Natural killer cell (primary cell): ENCODE data around the gene TAX1BP1. TPM values are rescaled to one million over a fixed set of nuclear protein-coding genes. Genes with fewer than 3 reads are reported as not detected.

Source experiments
- ATAC-seq, 3 donors: fragments of 150-1000 bp in 2 of 3; fragments of 200-7000 bp in 1 of 3; cut with Tn5 transposase; 1 replicate in 1 of 3; 2 replicates in 2 of 3; pipeline ENCODE4 v1.10.0; 2021; ENCODE audit warnings: mild to moderate bottlenecking in 2 of 3, moderate library complexity in 2 of 3
- DNase-seq, 2 donors: peaks; one replicate each; pipeline versions ENCODE4 v3.0.0 to v3.0.0-alpha.2; 2013 to 2021; ENCODE audit warnings: mixed read lengths in 1 of 2
- H3K27ac ChIP-seq: one replicate; pipeline ENCODE4 v1.5.1; 2013; ENCODE audit warnings: mild to moderate bottlenecking, low read length
- H3K27me3 ChIP-seq: one replicate; pipeline ENCODE4 v1.6.1; 2013; ENCODE audit warnings: low read length; ENCODE audit not compliant: control insufficient read depth, insufficient read depth
- H3K36me3 ChIP-seq: one replicate; pipeline ENCODE4 v1.6.1; 2013; ENCODE audit warnings: low read length; ENCODE audit not compliant: control insufficient read depth, insufficient read depth
- H3K4me1 ChIP-seq: one replicate; pipeline ENCODE4 v1.6.1; 2013; ENCODE audit warnings: low read length; ENCODE audit not compliant: control insufficient read depth, insufficient read depth
- H3K4me3 ChIP-seq: one replicate; pipeline ENCODE4 v1.5.1; 2013; ENCODE audit warnings: low read length
- H3K9me3 ChIP-seq: one replicate; pipeline ENCODE4 v1.6.1; 2013; ENCODE audit warnings: low read length; ENCODE audit not compliant: control insufficient read depth, insufficient read depth
- H3K27ac Mint-ChIP-seq, 2 donors: one replicate each; pipeline ENCODE4 v1.8.0; 2022; ENCODE audit warnings: mild to moderate bottlenecking in 2 of 2, mixed read lengths in 2 of 2, moderate library complexity in 1 of 2
- H3K27me3 Mint-ChIP-seq, 2 donors: one replicate each; pipeline ENCODE4 v1.8.0; 2022; ENCODE audit warnings: low read depth in 2 of 2, mixed read lengths in 2 of 2
- H3K36me3 Mint-ChIP-seq: one replicate; pipeline ENCODE4 v1.8.0; 2022; ENCODE audit warnings: mixed read lengths
- H3K4me1 Mint-ChIP-seq, 2 donors: one replicate each; pipeline ENCODE4 v1.8.0; 2022; ENCODE audit warnings: mixed read lengths in 2 of 2
- H3K4me3 Mint-ChIP-seq: one replicate; pipeline ENCODE4 v1.8.0; 2022; ENCODE audit warnings: mild to moderate bottlenecking, moderate library complexity, mixed read lengths
- H3K9me3 Mint-ChIP-seq, 2 donors: one replicate each; pipeline ENCODE4 v1.8.0; 2022; ENCODE audit warnings: mixed read lengths in 2 of 2
- CTCF ChIP-seq: fragments of 200-600 bp; IDR thresholded peaks from one replicate; pipeline ENCODE4 v1.8.0; 2022; ENCODE audit warnings: antibody characterized with exemption
- WGBS: methylation state at CpG from one replicate; pipeline ENCODE4 v1.1.7; 2013; ENCODE audit warnings: missing lambda C conversion rate; ENCODE audit not compliant: insufficient coverage; 5-methylcytosine and 5-hydroxymethylcytosine counted together
- intact Hi-C: fragments of 100-400 bp; cut with micrococcal nuclease; formaldehyde crosslinking; loops from one replicate; pipeline ENCODE4 v1.14.2; 2022
- total RNA-seq, 4 donors: library from RNA; stranded (reverse); fragments of 120-200 nt in 1 of 4; gene quantifications; one replicate each; pipeline versions ENCODE4 v1.2.3 to v1.2.4, GENCODE V29; 2013 to 2022

Gene TAX1BP1
- total RNA-seq, 3 donors from 2014 or later (not counting 1 experiment from before 2014, with no cell fraction given) = 135 to 158 (median 150) TPM

GRCh38 chr7:27870595-27870994 is 130.6 kb downstream of the TAX1BP1 start:
- WGBS = 93% methylated on average over 5 of the region's 5 CpGs
- DNase-seq (no peak), ATAC-seq (no peak)
- no peak overlapping the region for H3K27ac ChIP-seq
- H3K27ac Mint-ChIP-seq = peak overlapping the region; percentile 69 to 76
- H3K4me3 ChIP-seq = no peak overlapping the region
- no peaks in the 10 kb centered on the region for H3K36me3 Mint-ChIP-seq
- H3K9me3 Mint-ChIP-seq = no peaks in the 10 kb centered on the region
- H3K36me3 ChIP-seq = no peaks in the 10 kb centered on the region
- no peaks in the 10 kb centered on the region for H3K27me3 ChIP-seq
- peaks cover 8% of the 10 kb centered on the region for H3K4me1 ChIP-seq
- intact Hi-C loops = no loop called here
- no peak for TF ChIP-seq CTCF
- no peaks in the 10 kb centered on the region for H3K9me3 ChIP-seq
- no peaks in the 10 kb centered on the region for H3K27me3 Mint-ChIP-seq
- no peak overlapping the region for H3K4me3 Mint-ChIP-seq
- peaks cover 82 to 84% of the 10 kb centered on the region in 2 donors for H3K4me1 Mint-ChIP-seq

- 98% methylated on average over 3 of the region's 3 CpGs for WGBS
- ATAC-seq = no peak
- intact Hi-C loops = no loop called here
- H3K4me3 Mint-ChIP-seq = no peak overlapping the region
- DNase-seq = no peak
- Histone ChIP-seq H3K36me3 (no peaks in the 10 kb centered on the region), H3K4me1 (peaks cover 8% of the 10 kb centered on the region), H3K9me3 (no peaks in the 10 kb centered on the region), H3K27ac (no peak overlapping the region), H3K4me3 (no peak overlapping the region), H3K27me3 (no peaks in the 10 kb centered on the region)
- no peaks in the 10 kb centered on the region for H3K36me3 Mint-ChIP-seq
- H3K27ac Mint-ChIP-seq = peak overlapping the region in 1 of 2 donors; percentile 69
- TF ChIP-seq CTCF = no peak
- no peaks in the 10 kb centered on the region for H3K9me3 Mint-ChIP-seq
- peaks cover 80 to 85% of the 10 kb centered on the region in 2 donors for H3K4me1 Mint-ChIP-seq
- no peaks in the 10 kb centered on the region for H3K27me3 Mint-ChIP-seq
Observed at GRCh38 chr7:27871086-27871485, 131.1 kb downstream of the TAX1BP1 start.

- WGBS = 86% methylated on average over 6 of the region's 6 CpGs
- no peak for DNase-seq
- no peaks in the 10 kb centered on the region for H3K36me3 Mint-ChIP-seq
- no peaks in the 10 kb centered on the region for H3K36me3 ChIP-seq
- no peak overlapping the region for H3K4me3 Mint-ChIP-seq
- TF ChIP-seq CTCF = no peak
- no peaks in the 10 kb centered on the region for H3K9me3 Mint-ChIP-seq
- no peaks in the 10 kb centered on the region for H3K9me3 ChIP-seq
- peaks cover 4% of the 10 kb centered on the region for H3K4me1 ChIP-seq
- no peak overlapping the region for H3K27ac ChIP-seq
- no peak for ATAC-seq
- H3K4me3 ChIP-seq = no peak overlapping the region
- H3K27ac Mint-ChIP-seq = peak overlapping the region in 1 of 2 donors; percentile 69
- no peaks in the 10 kb centered on the region for H3K27me3 ChIP-seq
- intact Hi-C loops = no loop called here
- no peaks in the 10 kb centered on the region for H3K27me3 Mint-ChIP-seq
- H3K4me1 Mint-ChIP-seq = peaks cover 77 to 78% of the 10 kb centered on the region in 2 donors
Observed at GRCh38 chr7:27871866-27872265, 131.9 kb downstream of the TAX1BP1 start.
